Right ventricle myocardium inferior (tissue), 1 donor: ENCODE data around the gene RNF44. TPM values are rescaled to one million over a fixed set of nuclear protein-coding genes. Genes with fewer than 3 reads are reported as not detected.
"Not testable (repeated sequence)": the region's sequence is repeated elsewhere in the genome, so short reads cannot be mapped to it uniquely, and the experiment has no call there.

Source experiments
- ATAC-seq: fragments of 200-7000 bp; cut with Tn5 transposase; one replicate; pipeline ENCODE4 v1.9.1; 2020; ENCODE audit warnings: mild to moderate bottlenecking, moderate library complexity
- DNase-seq: peaks from one replicate; pipeline ENCODE4 v3.0.0; 2021; ENCODE audit errors: missing footprints
- intact Hi-C: fragments of 100-400 bp; cut with DNase I; formaldehyde crosslinking; loops from one replicate; pipeline ENCODE4 v1.11.0; 2022
- total RNA-seq: library from RNA; stranded (reverse); fragmentation: NEBNext Ultra II Directional; extraction: Animal tissue kit (Norgen Biotek cat#: 25700); gene quantifications from one replicate; pipeline ENCODE4 v1.2.1, GENCODE V29; 2021
- donor health status: DM: no; HTN: yes; CAD: no; lungs with severe emphysema.

RNF44 gene
- total RNA-seq, 1 donor from 2014 or later = 25.5 TPM

- peak; percentile 15 for DNase-seq
- intact Hi-C loops = no loop called here
These were observed 20.6 kb upstream of the RNF44 start for GRCh38 chr5:176557846-176558245.

GRCh38 chr5:176553260-176554085 is 16.3 kb upstream of the RNF44 start:
- DNase-seq = peak; percentile 26
- ATAC-seq = no peak
- intact Hi-C loops = no loop called here

More at GRCh38 chr5:176557846-176558245, 20.6 kb upstream of the RNF44 start:
- no peak for ATAC-seq

GRCh38 chr5:176552332-176552869 is 15.2 kb upstream of the RNF44 start:
- intact Hi-C loops = no loop called here
- ATAC-seq = no peak
- no peak for DNase-seq

GRCh38 chr5:176550937-176551336 is 13.7 kb upstream of the RNF44 start:
- intact Hi-C loops, ATAC-seq: not testable (repeated sequence)
- peak; percentile 15 for DNase-seq

- peak; percentile 72 for DNase-seq
- no peak for ATAC-seq
- intact Hi-C loops = no loop called here
These were observed 13.2 kb upstream of the RNF44 start for GRCh38 chr5:176550275-176550831.

- DNase-seq = peak; percentile 23
- no peak for ATAC-seq
- intact Hi-C loops = no loop called here
These were observed 12.7 kb upstream of the RNF44 start for GRCh38 chr5:176549871-176550270.

- intact Hi-C loops = no loop called here
- ATAC-seq = no peak
These were observed 11.8 kb upstream of the RNF44 start, which contains the start of gene CDHR2 for GRCh38 chr5:176548967-176549444. CDHR2 (plus strand) TSS chr5:176549342; CDS start chr5:176565353, 16,011 bp downstream.

GRCh38 chr5:176547802-176548201 is 10.6 kb upstream of the RNF44 start:
- peak; percentile 52 for DNase-seq
- intact Hi-C loops = no loop called here
- no peak for ATAC-seq

More at GRCh38 chr5:176548967-176549444, 11.8 kb upstream of the RNF44 start, which contains the start of gene CDHR2:
- DNase-seq = peak; percentile 45

GRCh38 chr5:176545737-176546509 is 8.7 kb upstream of the RNF44 start:
- no peak for ATAC-seq
- intact Hi-C loops = no loop called here
- peak; percentile 39 for DNase-seq

- no peak for DNase-seq
- intact Hi-C loops = no loop called here
- ATAC-seq = no peak
These were observed 8.2 kb upstream of the RNF44 start for GRCh38 chr5:176545388-176545736.

- DNase-seq (peak; percentile 92), ATAC-seq (peak; percentile 93)
- intact Hi-C loops = loop anchor here (2.0 to 5.0 kb wide), 3 partner anchors 97 to 181 kb away; partner anchors contain the start of genes CLTB and KIAA1191
These were observed 6.4 kb upstream of the RNF44 start for GRCh38 chr5:176543428-176544182.

- peak; percentile 15 for ATAC-seq
- DNase-seq = peak; percentile 75
- intact Hi-C loops = loop anchor here (2.0 to 5.0 kb wide), 3 partner anchors 96 to 181 kb away; partner anchors contain the start of genes CLTB and KIAA1191
These were observed 5.6 kb upstream of the RNF44 start for GRCh38 chr5:176542596-176543427.

- intact Hi-C loops = loop anchor here (2.0 to 5.0 kb wide), 3 partner anchors 95 to 180 kb away; partner anchors contain the start of genes CLTB and KIAA1191
- ATAC-seq = no peak
- peak; percentile 72 for DNase-seq
These were observed 5.0 kb upstream of the RNF44 start for GRCh38 chr5:176542135-176542595.

- intact Hi-C loops = loop anchor here (2.0 to 5.0 kb wide), 3 partner anchors 95 to 179 kb away; partner anchors contain the start of genes CLTB and KIAA1191
These were observed 4.3 kb upstream of the RNF44 start for GRCh38 chr5:176541338-176542134.

GRCh38 chr5:176540956-176541337 is 3.7 kb upstream of the RNF44 start:
- no peak for DNase-seq
- intact Hi-C loops = loop anchor here (5.0 kb wide), 1 partner anchor 179 kb away; the partner anchor contains the start of gene KIAA1191
- ATAC-seq = no peak

More at GRCh38 chr5:176541338-176542134, 4.3 kb upstream of the RNF44 start:
- ATAC-seq (no peak), DNase-seq (peak; percentile 88)

GRCh38 chr5:176540476-176540899 is 3.3 kb upstream of the RNF44 start:
- intact Hi-C loops = loop anchor here (5.0 kb wide), 1 partner anchor 178 kb away; the partner anchor contains the start of gene KIAA1191
- DNase-seq (peak; percentile 55), ATAC-seq (no peak)
